HepG2 (cell line): ENCODE data around the gene RAB9A. TPM values are rescaled to one million over a fixed set of nuclear protein-coding genes. Genes with fewer than 3 reads are reported as not detected.
A peak's percentile ranks its signal among the peaks of the same experiment; 100 is the strongest.

Source experiments
- ATAC-seq: fragments of 200-7000 bp; cut with Tn5 transposase; 3 replicates; pipeline ENCODE4 v1.9.1; 2020; ENCODE audit warnings: mild to moderate bottlenecking, moderate library complexity
- BruUV-seq: library from RNA; stranded (reverse); fragments of 400-500 nt; replicated peaks from 2 replicates; lab custom pipeline; 2021; lab: Mats Ljungman, UMichigan
- CTCF ChIA-PET: fragments of 300-600 bp; formaldehyde crosslinking; extraction: SDS; loops from one replicate; lab custom pipeline; 2021; ENCODE audit warnings: low total read pairs, inconsistent platforms, low intra/inter-chr PET ratio; lab: Yijun Ruan, JAX
- POLR2A ChIA-PET: fragments of 350-600 bp; sonication (Branson Sonifier 250); formaldehyde crosslinking; loops from one replicate; lab custom pipeline; 2020; ENCODE audit warnings: antibody characterized with exemption, inconsistent platforms; lab: Yijun Ruan, JAX
- DNase-seq: peaks from one replicate; pipeline ENCODE4 v3.0.0-alpha.2; 2015; ENCODE audit warnings: low spot score
- FAIRE-seq: peaks from 3 replicates; lab custom pipeline; 2011; peaks lifted over from hg19 to GRCh38; lab: Jason Lieb, UNC
- H2AFZ ChIP-seq: one replicate; pipeline ENCODE4 v1.6.1; 2011; ENCODE audit warnings: low read length, inconsistent platforms
- H3K27ac ChIP-seq: fragments of 300-600 bp; 3 replicates; pipeline ENCODE4 v1.8.0; 2011; ENCODE audit warnings: mixed run types, mild to moderate bottlenecking, mixed read lengths, low read length, inconsistent platforms; ENCODE audit not compliant: insufficient read depth; ENCODE audit errors: extremely low read length
- H3K27me3 ChIP-seq, 2 experiments: fragments of 200-600 bp in 1 of 2; 2 replicates in 1 of 2; 3 replicates in 1 of 2; pipeline versions ENCODE4 v1.6.0 to v1.8.0; 2011; ENCODE audit warnings: low read length in 2 of 2, mild to moderate bottlenecking in 2 of 2, moderate library complexity in 2 of 2, inconsistent platforms in 1 of 2; ENCODE audit not compliant: insufficient read depth in 2 of 2, control insufficient read depth in 1 of 2
- H3K36me3 ChIP-seq, 2 experiments: fragments of 200-600 bp in 1 of 2; replicated peaks in 1 of 2; 2 replicates in 1 of 2; 3 replicates in 1 of 2; pipeline versions ENCODE4 v1.5.1 to v1.8.0; 2011; ENCODE audit warnings: low read length in 2 of 2, inconsistent platforms in 1 of 2; ENCODE audit not compliant: insufficient read depth in 2 of 2, control insufficient read depth in 1 of 2
- H3K4me1 ChIP-seq: 2 replicates; pipeline ENCODE4 v1.5.1; 2012; ENCODE audit warnings: low read length, inconsistent platforms; ENCODE audit not compliant: insufficient read depth
- H3K4me2 ChIP-seq: 2 replicates; pipeline ENCODE4 v1.6.0; 2011; ENCODE audit warnings: low read depth, low read length, inconsistent platforms
- H3K4me3 ChIP-seq, 3 experiments: fragments of 200-600 bp in 1 of 3; sonication (generic), shearing (Covaris generic) in 1 of 3; replicated peaks in 1 of 3; 2 replicates each; pipeline ENCODE4 v1.5.1; 2011 to 2016; ENCODE audit warnings: low read length in 3 of 3, inconsistent platforms in 2 of 3, low read depth in 2 of 3, mild to moderate bottlenecking in 2 of 3, control low read depth in 1 of 3, mixed read lengths in 1 of 3; ENCODE audit not compliant: insufficient read depth in 1 of 3
- H3K79me2 ChIP-seq: one replicate; pipeline ENCODE4 v1.6.1; 2011; ENCODE audit warnings: low read length, inconsistent platforms; ENCODE audit not compliant: insufficient read depth
- H3K9ac ChIP-seq: 2 replicates; pipeline ENCODE4 v1.6.0; 2011; ENCODE audit warnings: mild to moderate bottlenecking, low read depth, low read length, inconsistent platforms; ENCODE audit not compliant: insufficient read depth
- H3K9me3 ChIP-seq: 2 replicates; pipeline ENCODE4 v1.5.1; 2012; ENCODE audit warnings: mild to moderate bottlenecking, low read length
- H4K20me1 ChIP-seq: 2 replicates; pipeline ENCODE4 v1.6.0; 2011; ENCODE audit warnings: inconsistent platforms, mild to moderate bottlenecking, low read length, moderate library complexity; ENCODE audit not compliant: insufficient read depth
- ATF6 ChIP-seq: sonication (generic); formaldehyde crosslinking; conservative IDR thresholded peaks from 2 replicates; pipeline ENCODE4 v1.4.0; 2020; ENCODE audit warnings: missing genetic modification reagents
- EHMT2 ChIP-seq: fragments of 200-600 bp; sonication (generic); IDR thresholded peaks from 2 replicates; pipeline ENCODE4 v1.7.0; 2017; ENCODE audit warnings: antibody characterized with exemption, low read depth, low read length, borderline replicate concordance
- HOMEZ ChIP-seq: IDR thresholded peaks from 2 replicates; pipeline ENCODE4 v1.6.1; 2016; ENCODE audit warnings: low read depth
- KMT2A ChIP-seq: sonication (generic); formaldehyde crosslinking; IDR thresholded peaks from 2 replicates; pipeline ENCODE4 v1.4.0; 2020; ENCODE audit warnings: missing genetic modification reagents
- MBNL3 ChIP-seq: fragments of 250-450 bp; sonication (Bioruptor Pico); conservative IDR thresholded peaks from 2 replicates; pipeline ENCODE4 v1.8.0; 2022; ENCODE audit warnings: mild to moderate bottlenecking, inconsistent platforms
- SPEN ChIP-seq: sonication (generic); formaldehyde crosslinking; IDR thresholded peaks from 2 replicates; pipeline ENCODE4 v1.5.1; 2020; ENCODE audit warnings: low read depth, mild to moderate bottlenecking, missing genetic modification reagents
- TFAP4 ChIP-seq: sonication (generic); IDR thresholded peaks from 2 replicates; pipeline ENCODE4 v1.6.1; 2016; ENCODE audit warnings: low read depth, borderline replicate concordance
- ZNF652 ChIP-seq: IDR thresholded peaks from 2 replicates; pipeline ENCODE4 v1.6.1; 2016; ENCODE audit warnings: low read depth, borderline replicate concordance
- ZNF776 ChIP-seq: sonication (generic); formaldehyde crosslinking; IDR thresholded peaks from 2 replicates; pipeline ENCODE4 v1.4.0; 2020; ENCODE audit warnings: mild to moderate bottlenecking, missing genetic modification reagents
- ZSCAN30 ChIP-seq: sonication (generic); formaldehyde crosslinking; IDR thresholded peaks from 2 replicates; pipeline ENCODE4 v1.5.0; 2020; ENCODE audit warnings: mild to moderate bottlenecking, missing genetic modification reagents
- WGBS: methylation state at CpG from one replicate; pipeline ENCODE4 v1.1.6; 2017; ENCODE audit warnings: low lambda C conversion rate; 5-methylcytosine and 5-hydroxymethylcytosine counted together
- in situ Hi-C: cut with HindIII; loops from 2 replicates; pipeline ENCODE4 v1.10.0; 2017; ENCODE audit warnings: low pct_unique_long_range_greater_than_20kb; ENCODE audit not compliant: extremely low pct_ligation_motif_present
- intact Hi-C: fragments of 100-400 bp; cut with micrococcal nuclease; formaldehyde crosslinking; loops from one replicate; pipeline ENCODE4 v1.10.0; 2022; ENCODE audit not compliant: unreplicated experiment
- polyA plus RNA-seq, 8 experiments: library from polyadenylated mRNA; depleted of rRNA in 3 of 8; stranded (reverse) in 7 of 8; unstranded in 1 of 8; fragments of >200 nt; fragmentation: Illumina TruSeq in 4 of 8; extraction: Trizol in 4 of 8; gene quantifications; 2 replicates each; pipeline versions ENCODE4 v1.2.1 to v1.2.3, GENCODE V29; 2011 to 2016; ENCODE audit warnings: low read depth in 4 of 8, missing spikeins in 1 of 8, mixed read lengths in 1 of 8; ENCODE audit not compliant: insufficient read depth in 1 of 8
- total RNA-seq, 5 experiments: library from RNA; depleted of rRNA; stranded (reverse); fragments of >200 nt; fragmentation: Illumina TruSeq; extraction: Trizol; gene quantifications; 2 replicates each; pipeline ENCODE4 v1.2.3, GENCODE V29; 2016; ENCODE audit warnings: low read depth in 1 of 5

Gene RAB9A
- total and polyA plus RNA-seq, 2 of the 13 experiments (the other 11 are each of a cell fraction or from before 2014, with no cell fraction given): 10.5 to 23.1 TPM

GRCh38 chrX:13732246-13733067 is 43.5 kb downstream of the RAB9A start (continued):
- TF ChIP-seq ZNF652: no peak
- no peak for TF ChIP-seq ATF6 (CRISPR knock-in tag)
- no peak for TF ChIP-seq TFAP4

- Histone ChIP-seq H3K4me1 (peaks cover 15% of the 10 kb centered on the region), H3K9me3 (no peaks in the 10 kb centered on the region), H3K27me3 (no peaks in the 10 kb centered on the region; a peak in 1 of 5 replicates), H3K4me3 (peak overlapping the region; percentile 72 to 79 (median 75); a peak in 5 of 6 replicates), H3K4me2 (peak overlapping the region; percentile 81), H3K79me2 (peaks cover 19% of the 10 kb centered on the region), H3K9ac (peak overlapping the region; percentile 85), H2AFZ (no peak overlapping the region), H3K27ac (peak overlapping the region; percentile 88), H3K36me3 (no peaks in the 10 kb centered on the region), H4K20me1 (no peaks in the 10 kb centered on the region)
- 3% methylated on average over 4 of the region's 4 CpGs for WGBS
- in situ Hi-C loops (no loop called here), intact Hi-C loops (loop anchor here (10.0 kb wide), 1 partner anchor 229 kb away; no protein-coding TSS in a partner anchor)
- ATAC-seq (no peak), FAIRE-seq (no peak), DNase-seq (no peak)
- BruUV-seq: no TSS peak
- ChIA-PET CTCF (no interaction called here), POLR2A (interaction anchor here (1.2 to 1.8 kb wide), 3 partner anchors 45 to 82 kb away, joined by 3 to 11 read pairs (median 4); partner anchors contain the start of gene RAB9A)
- no peak for TF ChIP-seq EHMT2
- no peak for TF ChIP-seq ZNF776
- no peak for TF ChIP-seq ZSCAN30 (CRISPR knock-in tag)
- TF ChIP-seq MBNL3: no peak
- TF ChIP-seq SPEN (CRISPR knock-in tag): no peak
- TF ChIP-seq KMT2A (CRISPR knock-in tag): no peak
- no peak for TF ChIP-seq HOMEZ
Observed at GRCh38 chrX:13733506-13733905, 44.6 kb downstream of the RAB9A start.
